Measurements from ENCODE around the gene DAND5. TPM values are rescaled to one million over a fixed set of nuclear protein-coding genes. Genes with fewer than 3 reads are reported as not detected.

The DAND5 gene
- polyA plus RNA-seq, 1 experiment: not detected

- DNase-seq (ENCODE audit: low read depth, low spot score): no peak
- Histone ChIP-seq H3K9me3 (ENCODE audit: control insufficient read depth, insufficient read depth, low read length) (peaks cover 21% of the 10 kb centered on the region; the same call in 1 of the 2 replicates), H3K27ac (ENCODE audit: low read depth, low read length) (no peak overlapping the region), H3K4me3 (ENCODE audit: low read depth, low read length) (no peak overlapping the region), H3K27me3 (ENCODE audit: control insufficient read depth, insufficient read depth, low read length) (no peaks in the 10 kb centered on the region)
- TF ChIP-seq CTCF (IDR thresholded peaks at IDR 0.05; ENCODE audit: low read depth, low read length): no peak
- CTCF ChIA-PET: interaction anchor here (1.0 to 1.4 kb wide), 2 partner anchors 46 to 49 kb away, joined by 3 to 4 read pairs; no protein-coding TSS in a partner anchor
- POLR2A ChIA-PET: no interaction called here
These were observed 42.4 kb downstream of the DAND5 start for GRCh38 chr19:13011653-13012389.

GRCh38 chr19:13012390-13012689, 43.0 kb downstream of the DAND5 start:
- Histone ChIP-seq H3K4me3 (ENCODE audit: low read depth, low read length) (no peak overlapping the region; the same call in 1 of the 2 replicates), H3K27me3 (ENCODE audit: control insufficient read depth, insufficient read depth, low read length) (no peaks in the 10 kb centered on the region), H3K27ac (ENCODE audit: low read depth, low read length) (peak overlapping the region; percentile 93), H3K9me3 (ENCODE audit: control insufficient read depth, insufficient read depth, low read length) (peaks cover 21% of the 10 kb centered on the region; the same call in 1 of the 2 replicates)
- ChIA-PET POLR2A (no interaction called here), CTCF (no interaction called here)
- TF ChIP-seq CTCF (IDR thresholded peaks at IDR 0.05; ENCODE audit: low read depth, low read length): no peak
- no peak for DNase-seq (ENCODE audit: low read depth, low spot score)

DNA sequence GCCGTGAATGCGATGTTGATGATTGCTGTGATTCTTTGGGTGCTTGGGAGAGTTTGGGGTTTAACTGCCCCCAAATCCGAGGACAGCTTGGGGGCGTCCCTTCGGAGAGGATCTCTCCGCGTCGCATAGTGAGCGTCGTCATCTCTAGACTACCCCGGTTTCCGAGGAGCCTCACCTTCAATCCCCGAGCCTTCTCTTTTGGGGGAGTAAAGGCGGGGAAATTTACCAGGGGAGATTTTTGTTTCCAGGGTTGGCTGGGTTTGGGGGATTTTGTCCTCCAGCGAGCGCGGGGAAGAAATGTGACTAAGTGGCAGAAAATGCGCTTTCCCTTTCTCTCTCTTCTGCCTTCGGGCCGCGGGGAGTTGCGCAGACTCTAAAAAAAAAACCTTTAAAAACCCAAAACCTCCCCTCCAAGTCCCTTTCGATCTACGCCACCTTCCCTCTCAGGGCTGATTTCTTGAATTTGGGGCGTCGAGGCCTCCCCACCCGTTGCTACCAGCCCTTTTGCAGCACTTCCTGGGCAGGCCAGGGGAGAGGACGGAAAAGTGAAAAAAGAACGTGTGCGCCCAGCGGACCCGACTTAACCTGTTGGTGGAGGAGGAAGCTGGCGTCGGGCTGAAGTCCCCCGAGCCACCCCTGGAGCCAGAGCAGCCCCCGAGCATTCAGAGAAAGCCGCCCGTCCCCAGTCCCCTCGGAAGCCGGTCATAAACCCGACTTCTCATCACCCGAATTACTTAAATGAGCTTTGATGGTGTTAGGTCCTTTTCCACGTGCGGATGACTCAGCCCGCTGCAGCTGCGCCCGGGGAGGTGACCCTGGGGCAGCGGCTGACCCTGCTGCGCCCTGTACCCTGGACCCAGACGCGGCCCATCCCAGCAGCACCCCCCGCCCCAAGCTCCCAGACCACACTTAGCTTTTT, 43.6 kb downstream of the DAND5 start:
- no peak for TF ChIP-seq CTCF (IDR thresholded peaks at IDR 0.05; ENCODE audit: low read depth, low read length)
- Histone ChIP-seq H3K9me3 (ENCODE audit: control insufficient read depth, insufficient read depth, low read length) (peaks cover 21% of the 10 kb centered on the region; the same call in 1 of the 2 replicates), H3K4me3 (ENCODE audit: low read depth, low read length) (peak overlapping the region; percentile 52), H3K27me3 (ENCODE audit: control insufficient read depth, insufficient read depth, low read length) (no peaks in the 10 kb centered on the region), H3K27ac (ENCODE audit: low read depth, low read length) (peak overlapping the region; percentile 93)
- DNase-seq (ENCODE audit: low read depth, low spot score): no peak
- POLR2A ChIA-PET: interaction anchor here (0.5 to 1.2 kb wide), 7 partner anchors 9 to 1509 kb away, joined by 3 to 7 read pairs (median 4); partner anchors contain the start of gene NFIX
- CTCF ChIA-PET: interaction anchor here (1.3 to 3.4 kb wide), 2 partner anchors 21 to 49 kb away, joined by 5 to 32 read pairs; no protein-coding TSS in a partner anchor

GRCh38 chr19:13013649-13014048, 44.3 kb downstream of the DAND5 start:
- ChIA-PET POLR2A (interaction anchor here (0.5 to 1.2 kb wide), 6 partner anchors 8 to 47 kb away, joined by 3 to 7 read pairs (median 4); partner anchors contain the start of gene NFIX), CTCF (interaction anchor here (1.3 to 3.4 kb wide), 2 partner anchors 20 to 48 kb away, joined by 5 to 32 read pairs; no protein-coding TSS in a partner anchor)
- peaks cover 21% of the 10 kb centered on the region; the same call in 1 of the 2 replicates for H3K9me3 ChIP-seq (ENCODE audit: control insufficient read depth, insufficient read depth, low read length)
- no peaks in the 10 kb centered on the region for H3K27me3 ChIP-seq (ENCODE audit: control insufficient read depth, insufficient read depth, low read length)
- H3K4me3 ChIP-seq (ENCODE audit: low read depth, low read length): no peak overlapping the region
- H3K27ac ChIP-seq (ENCODE audit: low read depth, low read length): peak overlapping the region; percentile 93
- no peak for DNase-seq (ENCODE audit: low read depth, low spot score)
- TF ChIP-seq CTCF (IDR thresholded peaks at IDR 0.05; ENCODE audit: low read depth, low read length): no peak

All from AG04450 (cell line).